Measurements from ENCODE around the gene RPL22L1.

DNA sequence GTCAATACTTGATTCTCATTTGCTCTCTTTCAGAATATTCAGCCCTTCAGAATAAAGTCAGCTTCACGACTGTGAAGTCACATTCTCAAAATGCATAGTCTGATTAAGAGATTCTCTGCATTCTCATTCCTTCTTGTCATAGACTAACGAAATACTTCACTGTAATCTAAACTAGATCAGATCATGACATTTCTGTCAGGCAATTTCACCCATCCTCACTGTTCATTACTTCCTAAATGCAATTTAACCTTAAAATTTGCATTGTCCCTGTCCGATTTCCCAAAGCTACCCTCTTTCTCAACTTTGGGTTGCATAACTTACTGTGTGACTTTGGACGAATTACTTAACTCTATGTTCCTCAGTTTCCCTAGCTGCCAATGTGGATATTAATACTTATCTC lies 6.2 kb downstream of the RPL22L1 start:
- TF ChIP-seq, protein P1, sequence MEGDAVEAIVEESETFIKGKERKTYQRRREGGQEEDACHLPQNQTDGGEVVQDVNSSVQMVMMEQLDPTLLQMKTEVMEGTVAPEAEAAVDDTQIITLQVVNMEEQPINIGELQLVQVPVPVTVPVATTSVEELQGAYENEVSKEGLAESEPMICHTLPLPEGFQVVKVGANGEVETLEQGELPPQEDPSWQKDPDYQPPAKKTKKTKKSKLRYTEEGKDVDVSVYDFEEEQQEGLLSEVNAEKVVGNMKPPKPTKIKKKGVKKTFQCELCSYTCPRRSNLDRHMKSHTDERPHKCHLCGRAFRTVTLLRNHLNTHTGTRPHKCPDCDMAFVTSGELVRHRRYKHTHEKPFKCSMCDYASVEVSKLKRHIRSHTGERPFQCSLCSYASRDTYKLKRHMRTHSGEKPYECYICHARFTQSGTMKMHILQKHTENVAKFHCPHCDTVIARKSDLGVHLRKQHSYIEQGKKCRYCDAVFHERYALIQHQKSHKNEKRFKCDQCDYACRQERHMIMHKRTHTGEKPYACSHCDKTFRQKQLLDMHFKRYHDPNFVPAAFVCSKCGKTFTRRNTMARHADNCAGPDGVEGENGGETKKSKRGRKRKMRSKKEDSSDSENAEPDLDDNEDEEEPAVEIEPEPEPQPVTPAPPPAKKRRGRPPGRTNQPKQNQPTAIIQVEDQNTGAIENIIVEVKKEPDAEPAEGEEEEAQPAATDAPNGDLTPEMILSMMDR (conservative IDR thresholded peaks at IDR 0.05; ENCODE audit: low read depth in 2 of 2), result no peak
- TF ChIP-seq POLR2AphosphoS5 (IDR thresholded peaks at IDR 0.05; ENCODE audit: low read depth) (no peak), EZH2 (IDR thresholded peaks at IDR 0.05; ENCODE audit: low read depth, unreplicated experiment) (no peak), EZH2phosphoT487 (IDR thresholded peaks at IDR 0.05; ENCODE audit: unreplicated experiment) (no peak)

Data from GM23338 (cell line).